ENCODE data around the gene APOBEC4. TPM values are rescaled to one million over a fixed set of nuclear protein-coding genes. Genes with fewer than 3 reads are reported as not detected.

The APOBEC4 gene
- total RNA-seq, 2 donors from 2014 or later: not detected

- Histone ChIP-seq H3K27ac (ENCODE audit: low read depth, low read length) (no peak overlapping the region), H3K9ac (ENCODE audit: extremely low read depth, low read length, poor library complexity, severe bottlenecking) (no peak overlapping the region), H3K9me3 (ENCODE audit: control insufficient read depth, low read length) (no peaks in the 10 kb centered on the region), H3K4me1 (ENCODE audit: control insufficient read depth, insufficient read depth, low read length) (no peaks in the 10 kb centered on the region), H3K36me3 (ENCODE audit: control insufficient read depth, insufficient read depth, low read length) (no peaks in the 10 kb centered on the region), H3K4me3 (ENCODE audit: low read length) (no peak overlapping the region), H3K27me3 (ENCODE audit: control insufficient read depth, insufficient read depth, low read length, poor library complexity, severe bottlenecking) (no peaks in the 10 kb centered on the region)
- 90 to 92% methylated on average over 9 to 10 of the region's 10 CpGs for WGBS, 2 experiments (ENCODE audit: insufficient coverage in 1 of 2, insufficient read length in 1 of 2)
- H3K36me3 Mint-ChIP-seq (ENCODE audit: low read depth): no peaks in the 10 kb centered on the region
- H3K27ac Mint-ChIP-seq: no peak overlapping the region
- no peak for DNase-seq
- no peaks in the 10 kb centered on the region for H3K9me3 Mint-ChIP-seq
- peaks cover 3% of the 10 kb centered on the region for H3K27me3 Mint-ChIP-seq (ENCODE audit: insufficient read depth)
- H3K4me3 Mint-ChIP-seq: no peak overlapping the region
- no peak for TF ChIP-seq CTCF (conservative IDR thresholded peaks at IDR 0.05)
- no peaks in the 10 kb centered on the region for H3K4me1 Mint-ChIP-seq
Observed at GRCh38 chr1:183604038-183604808, 48.9 kb downstream of the APOBEC4 start.

GRCh38 chr1:183602510-183602909, 50.6 kb downstream of the APOBEC4 start:
- H3K27me3 ChIP-seq (ENCODE audit: control insufficient read depth, insufficient read depth, low read length, poor library complexity, severe bottlenecking): no peaks in the 10 kb centered on the region
- H3K9me3 ChIP-seq (ENCODE audit: control insufficient read depth, low read length): no peaks in the 10 kb centered on the region
- Mint-ChIP-seq H3K4me1 (no peaks in the 10 kb centered on the region), H3K4me3 (no peak overlapping the region), H3K27ac (no peak overlapping the region), H3K27me3 (ENCODE audit: insufficient read depth) (peaks cover 3% of the 10 kb centered on the region), H3K9me3 (no peaks in the 10 kb centered on the region), H3K36me3 (ENCODE audit: low read depth) (no peaks in the 10 kb centered on the region)
- no peaks in the 10 kb centered on the region for H3K36me3 ChIP-seq (ENCODE audit: control insufficient read depth, insufficient read depth, low read length)
- H3K4me1 ChIP-seq (ENCODE audit: control insufficient read depth, insufficient read depth, low read length): no peaks in the 10 kb centered on the region
- 95 to 100% methylated on average over 1 of the region's 1 CpG for WGBS, 2 experiments (ENCODE audit: insufficient coverage in 1 of 2, insufficient read length in 1 of 2)
- no peak for DNase-seq
- H3K4me3 ChIP-seq (ENCODE audit: low read length): no peak overlapping the region
- H3K27ac ChIP-seq (ENCODE audit: low read depth, low read length): no peak overlapping the region
- no peak for TF ChIP-seq CTCF (conservative IDR thresholded peaks at IDR 0.05)
- no peak overlapping the region for H3K9ac ChIP-seq (ENCODE audit: extremely low read depth, low read length, poor library complexity, severe bottlenecking)

DNA sequence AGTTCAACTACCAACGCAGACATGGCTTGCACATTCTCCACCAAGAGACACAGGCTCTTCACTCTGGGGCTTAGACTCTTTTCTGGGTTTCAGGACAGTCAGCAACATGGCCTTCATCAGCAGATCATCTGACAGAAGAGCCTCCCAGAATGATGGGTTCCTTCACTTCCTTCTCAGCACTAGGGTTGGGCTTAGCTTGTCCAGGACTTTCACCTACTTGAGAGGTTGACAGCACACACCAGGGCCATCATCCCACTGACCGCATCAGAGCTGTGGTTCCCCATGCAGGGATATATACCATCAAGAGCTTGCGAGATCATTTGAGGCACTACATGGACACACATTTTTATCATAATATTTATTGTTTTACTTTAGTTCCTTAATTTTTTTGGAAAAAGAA, 52.5 kb downstream of the APOBEC4 start:
- WGBS, 2 experiments (ENCODE audit: insufficient coverage in 1 of 2, insufficient read length in 1 of 2): 89 to 100% methylated on average over 1 to 3 of the region's 3 CpGs
- no peak for TF ChIP-seq CTCF (conservative IDR thresholded peaks at IDR 0.05)
- H3K4me1 ChIP-seq (ENCODE audit: control insufficient read depth, insufficient read depth, low read length): no peaks in the 10 kb centered on the region
- peaks cover 3% of the 10 kb centered on the region for H3K27me3 Mint-ChIP-seq (ENCODE audit: insufficient read depth)
- H3K9ac ChIP-seq (ENCODE audit: extremely low read depth, low read length, poor library complexity, severe bottlenecking): no peak overlapping the region
- no peaks in the 10 kb centered on the region for H3K36me3 Mint-ChIP-seq (ENCODE audit: low read depth)
- no peak for DNase-seq
- H3K36me3 ChIP-seq (ENCODE audit: control insufficient read depth, insufficient read depth, low read length): no peaks in the 10 kb centered on the region
- no peak overlapping the region for H3K4me3 ChIP-seq (ENCODE audit: low read length)
- H3K9me3 ChIP-seq (ENCODE audit: control insufficient read depth, low read length): no peaks in the 10 kb centered on the region
- H3K9me3 Mint-ChIP-seq: no peaks in the 10 kb centered on the region
- no peak overlapping the region for H3K4me3 Mint-ChIP-seq
- H3K27ac Mint-ChIP-seq: no peak overlapping the region
- no peak overlapping the region for H3K27ac ChIP-seq (ENCODE audit: low read depth, low read length)
- no peaks in the 10 kb centered on the region for H3K27me3 ChIP-seq (ENCODE audit: control insufficient read depth, insufficient read depth, low read length, poor library complexity, severe bottlenecking)
- no peaks in the 10 kb centered on the region for H3K4me1 Mint-ChIP-seq
